ENCODE measurements around the gene NT5DC4. TPM values are rescaled to one million over a fixed set of nuclear protein-coding genes. Genes with fewer than 3 reads are reported as not detected.

The NT5DC4 gene
- polyA plus RNA-seq, 1 experiment, result not detected

GRCh38 chr2:112733871-112734270 lies 13.1 kb downstream of the NT5DC4 start:
- no peaks in the 10 kb centered on the region for H3K27me3 ChIP-seq (ENCODE audit: control insufficient read depth, insufficient read depth, low read length)
- H3K4me3 ChIP-seq (ENCODE audit: low read depth, low read length), result no peak overlapping the region
- no peaks in the 10 kb centered on the region; the same call in 1 of the 2 replicates for H3K36me3 ChIP-seq (ENCODE audit: control insufficient read depth, insufficient read depth, low read length)
- TF ChIP-seq, protein P1, sequence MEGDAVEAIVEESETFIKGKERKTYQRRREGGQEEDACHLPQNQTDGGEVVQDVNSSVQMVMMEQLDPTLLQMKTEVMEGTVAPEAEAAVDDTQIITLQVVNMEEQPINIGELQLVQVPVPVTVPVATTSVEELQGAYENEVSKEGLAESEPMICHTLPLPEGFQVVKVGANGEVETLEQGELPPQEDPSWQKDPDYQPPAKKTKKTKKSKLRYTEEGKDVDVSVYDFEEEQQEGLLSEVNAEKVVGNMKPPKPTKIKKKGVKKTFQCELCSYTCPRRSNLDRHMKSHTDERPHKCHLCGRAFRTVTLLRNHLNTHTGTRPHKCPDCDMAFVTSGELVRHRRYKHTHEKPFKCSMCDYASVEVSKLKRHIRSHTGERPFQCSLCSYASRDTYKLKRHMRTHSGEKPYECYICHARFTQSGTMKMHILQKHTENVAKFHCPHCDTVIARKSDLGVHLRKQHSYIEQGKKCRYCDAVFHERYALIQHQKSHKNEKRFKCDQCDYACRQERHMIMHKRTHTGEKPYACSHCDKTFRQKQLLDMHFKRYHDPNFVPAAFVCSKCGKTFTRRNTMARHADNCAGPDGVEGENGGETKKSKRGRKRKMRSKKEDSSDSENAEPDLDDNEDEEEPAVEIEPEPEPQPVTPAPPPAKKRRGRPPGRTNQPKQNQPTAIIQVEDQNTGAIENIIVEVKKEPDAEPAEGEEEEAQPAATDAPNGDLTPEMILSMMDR (IDR thresholded peaks at IDR 0.05; ENCODE audit: insufficient read depth, low read depth, low read length), result no peak
- no peak for DNase-seq (ENCODE audit: low read depth)
- ChIA-PET CTCF (interaction anchor here (1.0 to 2.2 kb wide), 3 partner anchors 16 to 208 kb away, joined by 4 to 10 read pairs (median 6); no protein-coding TSS in a partner anchor), POLR2A (no interaction called here)

- no peaks in the 10 kb centered on the region; the same call in 1 of the 2 replicates for H3K36me3 ChIP-seq (ENCODE audit: control insufficient read depth, insufficient read depth, low read length)
- TF ChIP-seq, protein P1 (IDR thresholded peaks at IDR 0.05; ENCODE audit: insufficient read depth, low read depth, low read length), result no peak
- H3K27me3 ChIP-seq (ENCODE audit: control insufficient read depth, insufficient read depth, low read length), result no peaks in the 10 kb centered on the region
- no peak overlapping the region for H3K4me3 ChIP-seq (ENCODE audit: low read depth, low read length)
- DNase-seq (ENCODE audit: low read depth), result no peak
- CTCF ChIA-PET, result interaction anchor here (1.3 to 10.0 kb wide), 4 partner anchors 11 to 204 kb away, joined by 5 to 66 read pairs (median 37); no protein-coding TSS in a partner anchor
- POLR2A ChIA-PET, result no interaction called here
Measured at GRCh38 chr2:112737542-112738232, 16.9 kb downstream of the NT5DC4 start.

- Histone ChIP-seq H3K27me3 (ENCODE audit: control insufficient read depth, insufficient read depth, low read length) (no peaks in the 10 kb centered on the region), H3K4me3 (ENCODE audit: low read depth, low read length) (no peak overlapping the region), H3K36me3 (ENCODE audit: control insufficient read depth, insufficient read depth, low read length) (no peaks in the 10 kb centered on the region; the same call in none of the 2 replicates)
- no peak for DNase-seq (ENCODE audit: low read depth)
- POLR2A ChIA-PET, result no interaction called here
- CTCF ChIA-PET, result interaction anchor here (1.0 to 10.0 kb wide), 7 partner anchors 9 to 219 kb away, joined by 3 to 66 read pairs (median 10); no protein-coding TSS in a partner anchor
- TF ChIP-seq, protein P1 (IDR thresholded peaks at IDR 0.05; ENCODE audit: insufficient read depth, low read depth, low read length), result no peak
Measured at GRCh38 chr2:112740527-112740926, 19.7 kb downstream of the NT5DC4 start.

- no peaks in the 10 kb centered on the region for H3K36me3 ChIP-seq (ENCODE audit: control insufficient read depth, insufficient read depth, low read length)
- no peaks in the 10 kb centered on the region for H3K27me3 ChIP-seq (ENCODE audit: control insufficient read depth, insufficient read depth, low read length)
- ChIA-PET CTCF (interaction anchor here (0.6 to 5.3 kb wide), 38 partner anchors 9 to 210 kb away, joined by 3 to 190 read pairs (median 4); partner anchors contain the start of gene IL1B), POLR2A (no interaction called here)
- H3K4me3 ChIP-seq (ENCODE audit: low read depth, low read length), result no peak overlapping the region; the same call in 1 of the 2 replicates
- DNase-seq (ENCODE audit: low read depth), result no peak
- TF ChIP-seq, protein P1 (IDR thresholded peaks at IDR 0.05; ENCODE audit: insufficient read depth, low read depth, low read length), result peak; percentile 99
Measured at GRCh38 chr2:112749755-112750559, 29.1 kb downstream of the NT5DC4 start.

- no peaks in the 10 kb centered on the region for H3K36me3 ChIP-seq (ENCODE audit: control insufficient read depth, insufficient read depth, low read length)
- H3K4me3 ChIP-seq (ENCODE audit: low read depth, low read length), result no peak overlapping the region
- ChIA-PET POLR2A (no interaction called here), CTCF (interaction anchor here (0.7 to 5.3 kb wide), 22 partner anchors 11 to 210 kb away, joined by 3 to 190 read pairs (median 10); no protein-coding TSS in a partner anchor)
- TF ChIP-seq, protein P1 (IDR thresholded peaks at IDR 0.05; ENCODE audit: insufficient read depth, low read depth, low read length), result no peak
- no peak for DNase-seq (ENCODE audit: low read depth)
- no peaks in the 10 kb centered on the region for H3K27me3 ChIP-seq (ENCODE audit: control insufficient read depth, insufficient read depth, low read length)
Measured at GRCh38 chr2:112750560-112750843, 29.7 kb downstream of the NT5DC4 start.

Data from BJ (cell line).